H1 (cell line): ENCODE results near the gene TDRD3. TPM values are rescaled to one million over a fixed set of nuclear protein-coding genes. Genes with fewer than 3 reads are reported as not detected.

ENCODE experiments used
- CTCF ChIA-PET: fragments of 300-600 bp; sonication (Branson Sonifier 250); formaldehyde crosslinking; loops from one replicate; lab custom pipeline; 2021; ENCODE audit not compliant: partially characterized antibody; lab: Charles Lee
- POLR2A ChIA-PET: fragments of 300-600 bp; sonication (Branson Sonifier 250); formaldehyde crosslinking; loops from one replicate; lab custom pipeline; 2021; ENCODE audit warnings: inconsistent platforms; ENCODE audit not compliant: partially characterized antibody; lab: Charles Lee
- DNase-seq, 2 experiments: peaks; one replicate each; pipeline versions ENCODE4 v3.0.0 to v3.0.0-alpha.2; 2010 to 2022; ENCODE audit warnings: low spot score in 2 of 2, low read depth in 1 of 2, mixed read lengths in 1 of 2
- FAIRE-seq: peaks from 2 replicates; lab custom pipeline; 2011; peaks lifted over from hg19 to GRCh38; lab: Jason Lieb, UNC
- H2AFZ ChIP-seq: 2 replicates; pipeline ENCODE4 v1.8.1; 2012; ENCODE audit warnings: low read length, inconsistent platforms
- H2AK5ac ChIP-seq: 2 replicates; pipeline ENCODE4 v1.6.1; 2013; ENCODE audit warnings: low read depth, low read length
- H2BK120ac ChIP-seq: replicated peaks from 2 replicates; pipeline ENCODE3; 2013; ENCODE audit warnings: low read depth, low read length, inconsistent platforms
- H2BK12ac ChIP-seq: 2 replicates; pipeline ENCODE4 v1.6.1; 2013; ENCODE audit warnings: low read depth, low read length
- H2BK15ac ChIP-seq: 2 replicates; pipeline ENCODE4 v1.6.1; 2013; ENCODE audit warnings: low read length
- H2BK20ac ChIP-seq: 2 replicates; pipeline ENCODE4 v1.6.1; 2013; ENCODE audit warnings: low read length
- H2BK5ac ChIP-seq: 2 replicates; pipeline ENCODE4 v1.6.1; 2013; ENCODE audit warnings: low read depth, low read length
- H3K14ac ChIP-seq: 2 replicates; pipeline ENCODE4 v1.6.1; 2013; ENCODE audit warnings: inconsistent platforms; ENCODE audit not compliant: insufficient read length
- H3K18ac ChIP-seq: 2 replicates; pipeline ENCODE4 v1.6.1; 2013; ENCODE audit warnings: low read length; ENCODE audit errors: extremely low read depth
- H3K23ac ChIP-seq: 2 replicates; pipeline ENCODE4 v1.6.1; 2013; ENCODE audit warnings: inconsistent platforms; ENCODE audit not compliant: insufficient read length
- H3K23me2 ChIP-seq: 2 replicates; pipeline ENCODE4 v1.6.1; 2013; ENCODE audit warnings: low read depth, low read length
- H3K27ac ChIP-seq: 2 replicates; pipeline ENCODE4 v1.6.1; 2011; ENCODE audit warnings: low read depth, low read length, inconsistent platforms
- H3K27me3 ChIP-seq, 4 experiments: replicated peaks in 1 of 4; 1 replicate in 1 of 4; 2 replicates in 3 of 4; pipeline versions ENCODE4 v1.6.1 to v1.8.1; 2011 to 2013; ENCODE audit warnings: low read length in 3 of 4, mild to moderate bottlenecking in 3 of 4, inconsistent platforms in 2 of 4, mixed read lengths in 2 of 4, moderate library complexity in 1 of 4; ENCODE audit not compliant: control insufficient read depth in 3 of 4, insufficient read depth in 3 of 4; ENCODE audit errors: extremely low read depth in 1 of 4
- H3K36me3 ChIP-seq, 4 experiments: 2 replicates each; pipeline versions ENCODE4 v1.6.1 to v1.8.1; 2011 to 2013; ENCODE audit warnings: mild to moderate bottlenecking in 4 of 4, low read length in 3 of 4, moderate library complexity in 2 of 4, control low read depth in 1 of 4, inconsistent platforms in 1 of 4; ENCODE audit not compliant: insufficient read depth in 4 of 4, control insufficient read depth in 2 of 4
- H3K4ac ChIP-seq: replicated peaks from 2 replicates; pipeline ENCODE3; 2013; ENCODE audit warnings: low read length, low read depth, mixed read lengths, inconsistent platforms; ENCODE audit not compliant: insufficient read length
- H3K4me1 ChIP-seq, 4 experiments: replicated peaks in 1 of 4; 1 replicate in 1 of 4; 2 replicates in 3 of 4; pipeline versions ENCODE4 v1.6.1 to v1.8.1; 2011 to 2013; ENCODE audit warnings: low read length in 3 of 4, inconsistent platforms in 2 of 4, mixed read lengths in 1 of 4; ENCODE audit not compliant: insufficient read depth in 4 of 4, control insufficient read depth in 3 of 4
- H3K4me2 ChIP-seq, 2 experiments: 2 replicates each; pipeline versions ENCODE4 v1.6.1 to v1.8.1; 2011 to 2013; ENCODE audit warnings: low read depth in 2 of 2, low read length in 2 of 2, control low read depth in 1 of 2, inconsistent platforms in 1 of 2, mild to moderate bottlenecking in 1 of 2; ENCODE audit not compliant: insufficient read depth in 1 of 2
- H3K4me3 ChIP-seq, 4 experiments: fragments of 200-600, 300-600 bp in 1 of 4; sonication (generic), shearing (Covaris generic), sonication (Bioruptor Twin) in 1 of 4; 2 replicates each; pipeline versions ENCODE4 v1.5.1 to v1.8.1; 2011 to 2016; ENCODE audit warnings: low read length in 4 of 4, low read depth in 3 of 4, control low read depth in 2 of 4, inconsistent platforms in 2 of 4, mild to moderate bottlenecking in 2 of 4, mixed read lengths in 1 of 4, moderate library complexity in 1 of 4; ENCODE audit not compliant: insufficient read depth in 2 of 4; ENCODE audit errors: extremely low read depth in 1 of 4
- H3K56ac ChIP-seq: replicated peaks from 2 replicates; pipeline ENCODE3; 2013; ENCODE audit warnings: low read depth, mild to moderate bottlenecking, mixed read lengths, low read length, inconsistent platforms; ENCODE audit not compliant: insufficient read length
- H3K79me1 ChIP-seq: 2 replicates; pipeline ENCODE4 v1.6.1; 2013; ENCODE audit warnings: low read depth, low read length, control low read depth
- H3K79me2 ChIP-seq, 2 experiments: 2 replicates each; pipeline versions ENCODE4 v1.6.1 to v1.8.1; 2012 to 2013; ENCODE audit warnings: low read length in 2 of 2, mild to moderate bottlenecking in 2 of 2, inconsistent platforms in 1 of 2; ENCODE audit not compliant: insufficient read depth in 2 of 2, control insufficient read depth in 1 of 2
- H3K9ac ChIP-seq, 4 experiments: replicated peaks in 1 of 4; 1 replicate in 1 of 4; 2 replicates in 3 of 4; pipeline versions ENCODE4 v1.6.1 to v1.8.1; 2011 to 2013; ENCODE audit warnings: low read depth in 3 of 4, low read length in 3 of 4, control low read depth in 2 of 4, mild to moderate bottlenecking in 2 of 4, moderate library complexity in 2 of 4, inconsistent platforms in 1 of 4; ENCODE audit errors: extremely low read depth in 1 of 4
- H3K9me3 ChIP-seq, 2 experiments: 2 replicates each; pipeline versions ENCODE4 v1.6.1 to v1.8.1; 2012 to 2013; ENCODE audit warnings: mild to moderate bottlenecking in 2 of 2, moderate library complexity in 2 of 2, control low read depth in 1 of 2, inconsistent platforms in 1 of 2, low read depth in 1 of 2, low read length in 1 of 2, mixed read lengths in 1 of 2; ENCODE audit not compliant: insufficient read depth in 2 of 2
- H4K20me1 ChIP-seq, 2 experiments: replicated peaks in 1 of 2; 2 replicates each; pipeline versions ENCODE3 to v1.8.1; 2011 to 2013; ENCODE audit warnings: inconsistent platforms in 2 of 2, low read length in 2 of 2, mild to moderate bottlenecking in 1 of 2; ENCODE audit not compliant: insufficient read depth in 2 of 2, control insufficient read depth in 1 of 2
- H4K5ac ChIP-seq: 2 replicates; pipeline ENCODE4 v1.6.1; 2013; ENCODE audit warnings: low read length, low read depth, mixed read lengths, inconsistent platforms; ENCODE audit not compliant: insufficient read length
- H4K8ac ChIP-seq: 2 replicates; pipeline ENCODE4 v1.8.0; 2013; ENCODE audit warnings: mild to moderate bottlenecking, moderate library complexity, low read length, inconsistent platforms; ENCODE audit not compliant: insufficient read depth; ENCODE audit errors: extremely low read depth
- H4K91ac ChIP-seq: replicated peaks from 2 replicates; pipeline ENCODE3; 2013; ENCODE audit warnings: low read length, mixed read lengths, inconsistent platforms; ENCODE audit not compliant: insufficient read length
- BRCA1 ChIP-seq: IDR thresholded peaks from 2 replicates; pipeline ENCODE4 v1.6.1; 2012; ENCODE audit warnings: low read depth, low read length, improper control_type of control experiment
- CBX5 ChIP-seq: fragments of 300-800, 300-1000 bp; sonication (generic); IDR thresholded peaks from 2 replicates; pipeline ENCODE4 v1.7.1; 2016; ENCODE audit warnings: antibody characterized with exemption, low read length, low read depth
- CBX8 ChIP-seq: fragments of 300-800, 300-1000 bp; sonication (generic); IDR thresholded peaks from 2 replicates; pipeline ENCODE4 v1.7.1; 2016; ENCODE audit warnings: low read depth, low read length, borderline replicate concordance
- EGR1 ChIP-seq: IDR thresholded peaks from 2 replicates; pipeline ENCODE4 v1.6.1; 2011; ENCODE audit warnings: low read depth, low read length, borderline replicate concordance
- HDAC2 ChIP-seq, 2 experiments: fragments of 300-600 bp in 1 of 2; sonication (generic) in 1 of 2; IDR thresholded peaks; 2 replicates each; pipeline ENCODE4 v1.6.1; 2011 to 2012; ENCODE audit warnings: low read depth in 2 of 2, low read length in 2 of 2, mild to moderate bottlenecking in 2 of 2, moderate library complexity in 2 of 2, borderline replicate concordance in 1 of 2, inconsistent platforms in 1 of 2
- MAFK ChIP-seq: IDR thresholded peaks from 2 replicates; pipeline ENCODE4 v1.6.1; 2012; ENCODE audit warnings: low read depth, mild to moderate bottlenecking, improper control_type of control experiment, low read length
- RAD21 ChIP-seq, 2 experiments: IDR thresholded peaks in 1 of 2; conservative IDR thresholded peaks in 1 of 2; 2 replicates each; pipeline ENCODE4 v1.6.1; 2011; ENCODE audit warnings: low read depth in 2 of 2, low read length in 2 of 2, improper control_type of control experiment in 1 of 2, inconsistent platforms in 1 of 2, mild to moderate bottlenecking in 1 of 2, moderate library complexity in 1 of 2
- SIX5 ChIP-seq: IDR thresholded peaks from 2 replicates; pipeline ENCODE4 v1.6.1; 2011; ENCODE audit warnings: mild to moderate bottlenecking, low read depth, low read length
- SP4 ChIP-seq: IDR thresholded peaks from 2 replicates; pipeline ENCODE4 v1.6.1; 2012; ENCODE audit warnings: low read length, inconsistent platforms
- WGBS, 2 experiments: shearing (Covaris generic) in 1 of 2; methylation state at CpG; one replicate each; pipeline versions ENCODE4 v1.1.6 to v1.1.7; 2013 to 2015; ENCODE audit warnings: low lambda C conversion rate in 2 of 2, mixed read lengths in 2 of 2, inconsistent platforms in 1 of 2, low coverage in 1 of 2, missing lambda C conversion rate in 1 of 2; ENCODE audit not compliant: insufficient replicate concordance in 2 of 2, insufficient coverage in 1 of 2, insufficient read length in 1 of 2; ENCODE audit errors: extremely low coverage in 1 of 2, missing lambda C conversion rate in 1 of 2; 5-methylcytosine and 5-hydroxymethylcytosine counted together
- polyA plus RNA-seq, 7 experiments: library from polyadenylated mRNA; depleted of rRNA in 3 of 7; stranded (reverse) in 5 of 7; unstranded in 2 of 7; fragments of >200 nt in 5 of 7; fragments of 200-250 nt in 2 of 7; gene quantifications; 1 replicate in 5 of 7; 2 replicates in 1 of 7; 4 replicates in 1 of 7; pipeline versions ENCODE4 v1.2.1 to v1.2.3, GENCODE V29; 2011 to 2013; ENCODE audit warnings: missing spikeins in 2 of 7, mixed read lengths in 2 of 7
- total RNA-seq: library from RNA; stranded (reverse); fragmentation: NEBNext Ultra II Directional; extraction: Animal tissue kit (Norgen Biotek cat#: 25700); gene quantifications from 2 replicates; pipeline ENCODE4 v1.2.1, GENCODE V29; 2021
- TF ChIP-seq, protein P1 (sequence below): IDR thresholded peaks from 2 replicates; pipeline ENCODE4 v1.6.1; 2012; ENCODE audit warnings: low read length, inconsistent platforms

Gene TDRD3
- total and polyA plus RNA-seq, 2 of the 8 experiments (the other 6 are each of a cell fraction or from before 2014, with no cell fraction given) = 2.5 to 14.7 TPM

DNA sequence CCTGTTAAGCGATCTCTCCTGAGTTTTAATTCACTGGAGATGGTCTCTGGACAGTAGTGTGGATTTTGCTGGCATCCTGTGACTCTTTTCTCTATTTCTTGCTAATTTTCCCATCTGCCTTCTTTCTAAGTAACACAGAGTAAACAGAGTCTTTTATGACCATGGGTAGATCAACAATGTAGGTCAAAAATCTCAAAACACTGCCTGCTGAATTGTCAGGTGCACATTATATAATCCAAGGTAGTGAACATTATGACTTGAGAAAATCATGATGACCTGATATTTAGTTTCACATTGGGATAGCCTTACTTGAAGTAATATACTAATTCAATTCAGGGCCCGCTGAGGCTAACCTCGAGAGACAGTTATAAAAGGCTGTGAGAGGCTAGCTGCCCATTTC lies 180.7 kb downstream of the TDRD3 start:
- no peak overlapping the region for H3K56ac ChIP-seq
- FAIRE-seq = no peak
- H4K8ac ChIP-seq = no peak overlapping the region
- CTCF ChIA-PET = interaction anchor here (1.0 kb wide), 1 partner anchor 49 kb away, joined by 3 read pairs; no protein-coding TSS in a partner anchor
- no peaks in the 10 kb centered on the region for H3K79me1 ChIP-seq
- no peaks in the 10 kb centered on the region for H3K27me3 ChIP-seq
- POLR2A ChIA-PET = interaction anchor here (1.1 kb wide), 1 partner anchor 9 kb away, joined by 3 read pairs; no protein-coding TSS in a partner anchor
- no peak overlapping the region for H2BK120ac ChIP-seq
- H3K9me3 ChIP-seq = no peaks in the 10 kb centered on the region
- no peak overlapping the region for H2AK5ac ChIP-seq
- no peak overlapping the region for H2BK20ac ChIP-seq
- peaks cover 0 to 9% (median 6%) of the 10 kb centered on the region in 4 experiments; a peak in 4 of 7 replicates for H3K4me1 ChIP-seq
- H3K4me3 ChIP-seq = no peak overlapping the region
- H3K4me2 ChIP-seq = no peak overlapping the region
- H3K23me2 ChIP-seq = no peaks in the 10 kb centered on the region
- H4K5ac ChIP-seq = no peak overlapping the region
- no peak overlapping the region for H3K27ac ChIP-seq
- no peaks in the 10 kb centered on the region for H3K36me3 ChIP-seq
- 95% methylated on average over 3 of the region's 3 CpGs; no CpG with 5 or more reads in 1 of the 2 experiments for WGBS, 2 experiments
- no peak for DNase-seq
- no peak overlapping the region for H3K14ac ChIP-seq
- H2BK15ac ChIP-seq = no peak overlapping the region
- no peak overlapping the region for H3K4ac ChIP-seq
- no peaks in the 10 kb centered on the region for H4K20me1 ChIP-seq
- TF ChIP-seq BRCA1 (no peak), RAD21 (IDR thresholded peaks at IDR 0.05 in 1 of 2, conservative IDR thresholded peaks at IDR 0.05 in 1 of 2; ENCODE audit: low read depth in 2 of 2, low read length in 2 of 2) (no peak), MAFK (no peak), CBX8 (no peak), SP4 (no peak), HDAC2 (IDR thresholded peaks at IDR 0.05; ENCODE audit: borderline replicate concordance in 1 of 2, low read depth in 2 of 2, low read length in 2 of 2) (no peak), EGR1 (no peak), CBX5 (no peak), SIX5 (no peak)
- TF ChIP-seq, protein P1, sequence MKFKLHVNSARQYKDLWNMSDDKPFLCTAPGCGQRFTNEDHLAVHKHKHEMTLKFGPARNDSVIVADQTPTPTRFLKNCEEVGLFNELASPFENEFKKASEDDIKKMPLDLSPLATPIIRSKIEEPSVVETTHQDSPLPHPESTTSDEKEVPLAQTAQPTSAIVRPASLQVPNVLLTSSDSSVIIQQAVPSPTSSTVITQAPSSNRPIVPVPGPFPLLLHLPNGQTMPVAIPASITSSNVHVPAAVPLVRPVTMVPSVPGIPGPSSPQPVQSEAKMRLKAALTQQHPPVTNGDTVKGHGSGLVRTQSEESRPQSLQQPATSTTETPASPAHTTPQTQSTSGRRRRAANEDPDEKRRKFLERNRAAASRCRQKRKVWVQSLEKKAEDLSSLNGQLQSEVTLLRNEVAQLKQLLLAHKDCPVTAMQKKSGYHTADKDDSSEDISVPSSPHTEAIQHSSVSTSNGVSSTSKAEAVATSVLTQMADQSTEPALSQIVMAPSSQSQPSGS = no peak
- no peak overlapping the region for H3K23ac ChIP-seq
- H3K9ac ChIP-seq = no peak overlapping the region
- H2AFZ ChIP-seq = no peak overlapping the region
- H3K79me2 ChIP-seq = no peaks in the 10 kb centered on the region
- no peak overlapping the region for H3K18ac ChIP-seq
- H2BK5ac ChIP-seq = no peak overlapping the region
- H4K91ac ChIP-seq = no peak overlapping the region
- H2BK12ac ChIP-seq = no peak overlapping the region
